BJ (cell line): ENCODE measurements around the gene RASAL3. TPM values are rescaled to one million over a fixed set of nuclear protein-coding genes. Genes with fewer than 3 reads are reported as not detected.

Experiments used
- CTCF ChIA-PET: fragments of 350-600 bp; formaldehyde crosslinking; extraction: SDS; loops from one replicate; lab custom pipeline; 2021; ENCODE audit warnings: antibody characterized with exemption, inconsistent platforms; lab: Yijun Ruan, JAX
- POLR2A ChIA-PET: fragments of 300-600 bp; sonication (Branson Sonifier 250); formaldehyde crosslinking; extraction: SDS; loops from one replicate; lab custom pipeline; 2021; ENCODE audit warnings: antibody characterized with exemption; lab: Charles Lee
- DNase-seq: peaks from one replicate; pipeline ENCODE4 v3.0.0-alpha.2; 2011; ENCODE audit warnings: low read depth
- H3K27me3 ChIP-seq: 2 replicates; pipeline ENCODE4 v1.6.0; 2011; ENCODE audit warnings: low read length; ENCODE audit not compliant: control insufficient read depth, insufficient read depth
- H3K36me3 ChIP-seq: 2 replicates; pipeline ENCODE4 v1.5.1; 2011; ENCODE audit warnings: low read length; ENCODE audit not compliant: control insufficient read depth, insufficient read depth
- H3K4me3 ChIP-seq: 2 replicates; pipeline ENCODE4 v1.5.1; 2011; ENCODE audit warnings: low read depth, mild to moderate bottlenecking, control low read depth, low read length
- CTCF ChIP-seq: IDR thresholded peaks from 2 replicates; pipeline ENCODE4 v1.5.1; 2011; ENCODE audit warnings: low read depth, mild to moderate bottlenecking, control low read depth, inconsistent platforms, low read length, moderate library complexity; ENCODE audit not compliant: insufficient read depth
- polyA plus RNA-seq: library from polyadenylated mRNA; depleted of rRNA; stranded (reverse); fragments of >200 nt; gene quantifications from 2 replicates; pipeline ENCODE4 v1.2.3, GENCODE V29; 2011

RASAL3 gene
- polyA plus RNA-seq, 1 experiment: not detected

- ChIA-PET POLR2A (no interaction called here), CTCF (interaction anchor here (2.3 to 3.2 kb wide), 2 partner anchors 9 to 60 kb away, joined by 8 to 10 read pairs; partner anchors contain the start of gene AKAP8)
- no peak for DNase-seq
- no peak for TF ChIP-seq CTCF
- Histone ChIP-seq H3K27me3 (no peaks in the 10 kb centered on the region), H3K36me3 (no peaks in the 10 kb centered on the region), H3K4me3 (no peak overlapping the region)
Observed at GRCh38 chr19:15439078-15439799, 25.1 kb downstream of the RASAL3 start.

GRCh38 chr19:15438577-15438976, 25.8 kb downstream of the RASAL3 start:
- CTCF ChIA-PET: interaction anchor here (1.1 to 3.2 kb wide), 3 partner anchors 9 to 257 kb away, joined by 3 to 10 read pairs (median 8); partner anchors contain the start of gene AKAP8
- TF ChIP-seq CTCF: no peak
- Histone ChIP-seq H3K36me3 (no peaks in the 10 kb centered on the region), H3K4me3 (no peak overlapping the region), H3K27me3 (no peaks in the 10 kb centered on the region)
- no peak for DNase-seq
- POLR2A ChIA-PET: no interaction called here

GRCh38 chr19:15438124-15438496, 26.2 kb downstream of the RASAL3 start:
- no peak overlapping the region for H3K4me3 ChIP-seq
- POLR2A ChIA-PET: no interaction called here
- CTCF ChIA-PET: interaction anchor here (0.7 to 3.2 kb wide), 5 partner anchors 10 to 257 kb away, joined by 3 to 10 read pairs (median 3); partner anchors contain the start of gene AKAP8
- H3K36me3 ChIP-seq: no peaks in the 10 kb centered on the region
- no peak for TF ChIP-seq CTCF
- no peak for DNase-seq
- no peaks in the 10 kb centered on the region for H3K27me3 ChIP-seq

- H3K27me3 ChIP-seq: no peaks in the 10 kb centered on the region
- H3K36me3 ChIP-seq: no peaks in the 10 kb centered on the region
- POLR2A ChIA-PET: no interaction called here
- no peak overlapping the region for H3K4me3 ChIP-seq
- CTCF ChIA-PET: interaction anchor here (0.6 to 3.2 kb wide), 10 partner anchors 10 to 779 kb away, joined by 3 to 10 read pairs (median 3); partner anchors contain the start of gene AKAP8
- DNase-seq: no peak
- peak; percentile 37 for TF ChIP-seq CTCF
Observed at GRCh38 chr19:15437355-15438123, 26.8 kb downstream of the RASAL3 start.

- Histone ChIP-seq H3K36me3 (no peaks in the 10 kb centered on the region), H3K27me3 (no peaks in the 10 kb centered on the region), H3K4me3 (no peak overlapping the region)
- DNase-seq: no peak
- ChIA-PET POLR2A (no interaction called here), CTCF (interaction anchor here (0.6 to 3.2 kb wide), 8 partner anchors 11 to 605 kb away, joined by 3 to 10 read pairs (median 4); partner anchors contain the start of gene AKAP8)
- no peak for TF ChIP-seq CTCF
Observed at GRCh38 chr19:15436826-15437110, 27.6 kb downstream of the RASAL3 start.
